Testis (tissue), 3 donors: ENCODE measurements around the gene SGF29. TPM values are rescaled to one million over a fixed set of nuclear protein-coding genes. Genes with fewer than 3 reads are reported as not detected.

ENCODE experiments used
- DNase-seq: peaks from one replicate; pipeline ENCODE4 v3.0.0-alpha.2; 2019
- H3K27ac ChIP-seq, 2 donors: fragments of 200-600 bp; sonication (generic); one replicate each; pipeline ENCODE4 v1.5.1; 2019
- H3K27me3 ChIP-seq: fragments of 200-600 bp; sonication (generic); one replicate; pipeline ENCODE4 v1.5.1; 2019
- H3K36me3 ChIP-seq: fragments of 200-600 bp; sonication (generic); one replicate; pipeline ENCODE4 v1.5.1; 2017; ENCODE audit warnings: low read depth; ENCODE audit errors: missing control alignments
- H3K4me1 ChIP-seq: fragments of 200-600 bp; sonication (generic); one replicate; pipeline ENCODE4 v1.5.1; 2019
- H3K4me3 ChIP-seq, 2 donors: fragments of 200-600 bp; sonication (generic); one replicate each; pipeline ENCODE4 v1.5.1; 2017 to 2019
- H3K9me3 ChIP-seq: fragments of 200-600 bp; sonication (generic); one replicate; pipeline ENCODE4 v1.5.1; 2017
- POLR2A ChIP-seq: fragments of 450-650 bp; IDR thresholded peaks from one replicate; pipeline ENCODE4 v1.6.1; 2017; ENCODE audit warnings: antibody characterized with exemption, mild to moderate bottlenecking, moderate library complexity
- WGBS, 2 donors: methylation state at CpG; one replicate each; pipeline ENCODE4 v1.1.5; 2018; 5-methylcytosine and 5-hydroxymethylcytosine counted together
- intact Hi-C: fragments of 100-400 bp; cut with DNase I; formaldehyde crosslinking; loops from one replicate; pipeline ENCODE4 v1.15.1; 2023; ENCODE audit warnings: low total_unique reads
- polyA plus RNA-seq: library from polyadenylated mRNA; stranded (reverse); fragments of 350-450 nt; fragmentation: Illumina TruSeq; extraction: RNeasy Lipid Tissue Mini Kit (QIAGEN cat#74804); gene quantifications from one replicate; pipeline ENCODE4 v1.2.3, GENCODE V29; 2014; ENCODE audit warnings: low read depth, low replicate concordance; ENCODE audit not compliant: insufficient read depth
- total RNA-seq, 2 donors: library from RNA; depleted of rRNA; stranded (reverse); fragments of >200 nt; gene quantifications; one replicate each; pipeline ENCODE4 v1.2.3, GENCODE V29; 2016
- TF ChIP-seq, protein P1 (sequence below), 3 experiments: fragments of 450-650 bp in 2 of 3; fragments of 200-600 bp in 1 of 3; sonication (generic) in 1 of 3; IDR thresholded peaks; one replicate each; pipeline ENCODE4 v1.5.1; 2016 to 2019; ENCODE audit warnings: antibody characterized with exemption in 3 of 3, mild to moderate bottlenecking in 2 of 3, moderate library complexity in 1 of 3

The SGF29 gene
- total and polyA plus RNA-seq, 3 donors from 2014 or later = 76.7 to 94.5 (median 82.3) TPM

GRCh38 chr16:28532940-28533647 lies 20.6 kb upstream of the SGF29 start:
- TF ChIP-seq POLR2A = no peak
- TF ChIP-seq, protein P1, sequence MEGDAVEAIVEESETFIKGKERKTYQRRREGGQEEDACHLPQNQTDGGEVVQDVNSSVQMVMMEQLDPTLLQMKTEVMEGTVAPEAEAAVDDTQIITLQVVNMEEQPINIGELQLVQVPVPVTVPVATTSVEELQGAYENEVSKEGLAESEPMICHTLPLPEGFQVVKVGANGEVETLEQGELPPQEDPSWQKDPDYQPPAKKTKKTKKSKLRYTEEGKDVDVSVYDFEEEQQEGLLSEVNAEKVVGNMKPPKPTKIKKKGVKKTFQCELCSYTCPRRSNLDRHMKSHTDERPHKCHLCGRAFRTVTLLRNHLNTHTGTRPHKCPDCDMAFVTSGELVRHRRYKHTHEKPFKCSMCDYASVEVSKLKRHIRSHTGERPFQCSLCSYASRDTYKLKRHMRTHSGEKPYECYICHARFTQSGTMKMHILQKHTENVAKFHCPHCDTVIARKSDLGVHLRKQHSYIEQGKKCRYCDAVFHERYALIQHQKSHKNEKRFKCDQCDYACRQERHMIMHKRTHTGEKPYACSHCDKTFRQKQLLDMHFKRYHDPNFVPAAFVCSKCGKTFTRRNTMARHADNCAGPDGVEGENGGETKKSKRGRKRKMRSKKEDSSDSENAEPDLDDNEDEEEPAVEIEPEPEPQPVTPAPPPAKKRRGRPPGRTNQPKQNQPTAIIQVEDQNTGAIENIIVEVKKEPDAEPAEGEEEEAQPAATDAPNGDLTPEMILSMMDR (IDR thresholded peaks at IDR 0.05) = no peak

GRCh38 chr16:28534542-28535373 lies 19.0 kb upstream of the SGF29 start:
- Histone ChIP-seq H3K36me3 (no peaks in the 10 kb centered on the region), H3K27ac (peak overlapping the region in 1 of 2 donors; percentile 97), H3K4me1 (peaks cover 30% of the 10 kb centered on the region), H3K4me3 (no peak overlapping the region), H3K27me3 (no peaks in the 10 kb centered on the region), H3K9me3 (no peaks in the 10 kb centered on the region)
- intact Hi-C loops = no loop called here
- 53 to 73% methylated on average over 5 of the region's 5 CpGs for WGBS, 2 donors
- TF ChIP-seq, protein P1 (IDR thresholded peaks at IDR 0.05) = no peak
- TF ChIP-seq POLR2A = no peak
- peak; percentile 48 for DNase-seq

More at GRCh38 chr16:28532940-28533647, 20.6 kb upstream of the SGF29 start:
- Histone ChIP-seq H3K4me1 (peaks cover 36% of the 10 kb centered on the region), H3K27me3 (no peaks in the 10 kb centered on the region), H3K4me3 (no peak overlapping the region), H3K36me3 (no peaks in the 10 kb centered on the region), H3K9me3 (no peaks in the 10 kb centered on the region), H3K27ac (peak overlapping the region; percentile 2 to 97)
- DNase-seq = no peak
- 74 to 83% methylated on average over 5 of the region's 5 CpGs for WGBS, 2 donors
- intact Hi-C loops = no loop called here

DNA sequence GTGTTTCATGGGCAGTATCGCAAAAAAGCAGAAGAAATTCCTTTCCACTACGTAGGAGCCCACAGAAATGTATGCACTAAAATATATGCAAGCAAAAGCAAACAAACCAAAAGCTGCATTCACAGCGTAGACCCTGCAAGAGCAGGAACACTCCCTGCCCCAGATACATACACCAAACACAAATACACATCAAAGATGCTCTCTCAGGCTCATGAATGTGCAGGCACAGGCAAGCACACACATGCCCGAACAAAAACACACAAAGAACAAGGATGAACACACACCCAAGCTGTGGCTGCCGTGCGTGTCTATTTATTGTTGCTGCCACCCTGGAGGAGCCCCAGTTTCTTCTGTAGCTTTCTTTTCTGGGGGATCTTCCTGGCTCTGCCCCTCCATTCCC lies 16.6 kb upstream of the SGF29 start:
- DNase-seq = no peak
- H3K27me3 ChIP-seq = no peaks in the 10 kb centered on the region
- TF ChIP-seq, protein P1 (IDR thresholded peaks at IDR 0.05) = no peak
- no peak for TF ChIP-seq POLR2A
- intact Hi-C loops = no loop called here
- H3K4me1 ChIP-seq = peaks cover 30% of the 10 kb centered on the region
- no peaks in the 10 kb centered on the region for H3K36me3 ChIP-seq
- peak overlapping the region; percentile 95 to 97 for H3K27ac ChIP-seq
- no peaks in the 10 kb centered on the region for H3K9me3 ChIP-seq
- 48 to 54% methylated on average over 6 of the region's 6 CpGs for WGBS, 2 donors
- peak overlapping the region; percentile 60 to 66 for H3K4me3 ChIP-seq

- DNase-seq = peak; percentile 19
- 68 to 78% methylated on average over 13 of the region's 13 CpGs for WGBS, 2 donors
Measured at GRCh38 chr16:28537964-28538732, 15.6 kb upstream of the SGF29 start.

More at GRCh38 chr16:28537964-28538732, 15.6 kb upstream of the SGF29 start:
- Histone ChIP-seq H3K27ac (peak overlapping the region; percentile 95 to 97), H3K9me3 (no peaks in the 10 kb centered on the region), H3K36me3 (no peaks in the 10 kb centered on the region), H3K4me1 (peaks cover 32% of the 10 kb centered on the region), H3K27me3 (no peaks in the 10 kb centered on the region), H3K4me3 (peak overlapping the region; percentile 60 to 66)
- intact Hi-C loops = no loop called here
- TF ChIP-seq POLR2A = no peak
- TF ChIP-seq, protein P1 (IDR thresholded peaks at IDR 0.05) = no peak
